Body of pancreas (tissue), 4 donors: Measurements from ENCODE around the gene FASTK.

Source experiments
- CTCF ChIP-seq, 7 experiments: fragments of 450-650 bp in 4 of 7; fragments of 200-600 bp in 3 of 7; sonication (generic) in 3 of 7; IDR thresholded peaks; one replicate each; pipeline ENCODE4 v1.5.1; 2016 to 2019; ENCODE audit warnings: antibody characterized with exemption in 7 of 7
- POLR2A ChIP-seq, 3 donors: fragments of 450-650 bp; IDR thresholded peaks; one replicate each; pipeline ENCODE4 v1.6.1; 2016; ENCODE audit warnings: antibody characterized with exemption in 3 of 3, mild to moderate bottlenecking in 2 of 3

- TF ChIP-seq CTCF (IDR thresholded peaks at IDR 0.05) (no peak), POLR2A (IDR thresholded peaks at IDR 0.05) (no peak)
These were observed 44.7 kb downstream of the FASTK start for GRCh38 chr7:151035902-151036301.
